Raji (cell line): ENCODE results near the gene DNM2.

ENCODE experiments used
- POLR2A ChIP-seq: IDR thresholded peaks from 2 replicates; pipeline ENCODE4 v1.6.1; 2011; ENCODE audit warnings: low read depth, low read length, control low read depth; ENCODE audit not compliant: insufficient read depth

DNM2 gene

GRCh38 chr19:10802479-10802878, 84.6 kb downstream of the DNM2 start:
- no peak for TF ChIP-seq POLR2A

- no peak for TF ChIP-seq POLR2A
Measured at GRCh38 chr19:10803252-10803651, 85.4 kb downstream of the DNM2 start.

DNA sequence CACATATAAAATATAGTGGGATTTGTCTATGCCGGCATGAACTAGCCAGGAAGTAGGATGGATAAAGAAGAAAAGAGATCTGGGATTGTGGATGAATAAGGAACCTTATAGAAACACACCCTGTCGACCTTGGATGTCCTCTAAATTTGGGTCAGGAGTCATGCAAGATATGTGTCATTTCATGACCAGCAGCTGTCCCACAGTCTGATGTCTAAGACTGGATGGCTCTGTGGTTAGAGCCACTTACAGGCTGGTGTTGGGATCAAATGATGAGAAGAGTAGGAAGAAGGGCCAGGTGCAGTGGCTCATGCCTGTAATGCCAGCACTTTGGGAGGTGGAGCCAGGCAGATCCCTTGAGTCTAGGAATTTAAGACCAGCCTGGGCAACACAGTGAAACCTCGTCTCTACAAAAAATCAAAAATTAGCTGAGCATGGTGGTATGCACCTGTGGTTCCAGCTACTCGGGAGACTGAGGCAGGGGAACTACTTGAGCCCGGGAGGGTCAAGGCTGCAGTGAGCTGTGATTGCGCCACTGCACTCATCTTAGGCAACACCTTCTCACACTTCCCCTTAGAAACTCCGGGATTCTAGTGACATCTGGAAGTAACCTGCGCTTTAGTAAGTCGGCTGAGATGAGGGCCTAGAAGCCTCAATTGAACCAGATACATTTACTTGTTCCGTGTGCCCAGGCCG, 87.3 kb downstream of the DNM2 start:
- TF ChIP-seq POLR2A, result no peak

GRCh38 chr19:10805758-10806247, 87.9 kb downstream of the DNM2 start:
- no peak for TF ChIP-seq POLR2A

- no peak for TF ChIP-seq POLR2A
Measured at GRCh38 chr19:10808937-10809649, 91.2 kb downstream of the DNM2 start.

- TF ChIP-seq POLR2A, result no peak
Measured at GRCh38 chr19:10809651-10810285, 91.9 kb downstream of the DNM2 start.

DNA sequence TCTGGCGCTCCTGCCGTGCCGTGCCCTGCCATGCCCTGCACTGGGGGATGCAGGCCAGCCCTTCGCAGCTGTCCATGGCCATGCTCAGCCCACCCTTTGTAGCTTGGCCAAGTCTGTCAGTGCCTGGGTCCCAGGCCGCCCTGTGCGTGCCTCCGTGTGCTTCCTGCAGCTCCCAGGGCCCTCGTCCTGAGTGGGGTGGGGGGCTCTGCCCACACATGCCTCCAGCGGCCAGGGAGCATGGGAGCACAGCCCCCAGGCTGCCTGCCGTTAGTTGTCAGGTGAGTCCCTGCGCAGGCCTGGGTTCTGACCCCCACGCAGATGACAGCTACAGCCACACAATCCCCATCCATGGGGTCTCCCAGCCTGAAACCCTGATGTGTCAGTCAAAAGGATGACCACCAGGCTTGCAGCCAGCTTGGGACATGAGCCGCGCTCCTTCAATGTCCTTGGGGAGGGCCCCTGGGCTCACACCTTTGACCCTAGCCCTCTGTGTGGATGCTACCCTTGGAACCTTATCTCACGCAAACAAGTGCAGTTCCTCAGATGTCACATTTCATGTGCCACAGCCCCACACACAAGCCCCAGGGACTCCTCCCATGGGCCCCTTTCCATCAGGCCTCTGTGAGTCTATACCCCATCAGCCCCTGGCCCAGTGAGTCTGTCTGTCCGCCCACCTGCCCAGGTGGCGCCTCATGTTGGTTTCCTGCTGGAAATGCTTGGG, 93.7 kb downstream of the DNM2 start:
- TF ChIP-seq POLR2A, result no peak

DNA sequence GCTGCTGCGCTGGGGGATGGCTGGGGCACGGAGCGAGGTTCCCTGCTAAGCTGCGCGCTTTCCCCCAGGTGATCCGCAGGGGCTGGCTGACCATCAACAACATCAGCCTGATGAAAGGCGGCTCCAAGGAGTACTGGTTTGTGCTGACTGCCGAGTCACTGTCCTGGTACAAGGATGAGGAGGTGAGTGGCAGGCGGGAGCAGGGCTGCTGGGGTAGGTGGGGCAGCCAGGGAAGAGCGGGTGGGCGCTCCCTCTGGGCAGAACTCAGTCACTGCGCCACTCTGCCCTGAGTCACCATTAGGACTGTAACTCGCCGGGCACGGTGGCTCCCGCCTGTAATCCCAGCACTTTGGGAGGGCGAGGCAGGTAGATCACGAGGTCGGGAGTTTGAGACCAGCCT, 94.3 kb downstream of the DNM2 start:
- no peak for TF ChIP-seq POLR2A

DNA sequence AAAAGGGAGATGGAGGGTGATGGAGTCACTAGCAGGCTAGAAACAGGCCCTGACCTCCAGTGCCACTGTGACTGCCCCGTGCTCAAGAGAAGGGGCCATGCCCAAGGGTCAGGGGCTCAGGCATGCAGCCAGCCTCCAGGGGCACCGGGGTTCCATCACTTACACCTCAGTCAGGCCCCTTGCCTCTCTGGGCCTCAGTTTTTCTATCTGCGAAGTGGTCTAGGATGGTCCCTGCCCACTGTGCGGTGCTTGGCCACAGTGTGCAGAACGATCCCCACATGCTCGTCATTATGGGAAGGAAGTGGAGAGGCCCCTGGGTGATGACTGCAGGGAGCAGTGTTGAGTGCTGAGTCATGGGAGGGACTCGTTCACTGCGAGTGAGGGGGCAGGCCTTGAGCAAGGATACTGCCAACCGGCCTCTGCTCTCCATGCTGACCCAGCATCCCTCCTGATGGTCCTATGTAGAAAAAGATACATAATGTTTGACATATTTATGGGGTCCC, 95.1 kb downstream of the DNM2 start:
- TF ChIP-seq POLR2A, result no peak

- no peak for TF ChIP-seq POLR2A
Measured at GRCh38 chr19:10815007-10815536, 97.2 kb downstream of the DNM2 start.

DNA sequence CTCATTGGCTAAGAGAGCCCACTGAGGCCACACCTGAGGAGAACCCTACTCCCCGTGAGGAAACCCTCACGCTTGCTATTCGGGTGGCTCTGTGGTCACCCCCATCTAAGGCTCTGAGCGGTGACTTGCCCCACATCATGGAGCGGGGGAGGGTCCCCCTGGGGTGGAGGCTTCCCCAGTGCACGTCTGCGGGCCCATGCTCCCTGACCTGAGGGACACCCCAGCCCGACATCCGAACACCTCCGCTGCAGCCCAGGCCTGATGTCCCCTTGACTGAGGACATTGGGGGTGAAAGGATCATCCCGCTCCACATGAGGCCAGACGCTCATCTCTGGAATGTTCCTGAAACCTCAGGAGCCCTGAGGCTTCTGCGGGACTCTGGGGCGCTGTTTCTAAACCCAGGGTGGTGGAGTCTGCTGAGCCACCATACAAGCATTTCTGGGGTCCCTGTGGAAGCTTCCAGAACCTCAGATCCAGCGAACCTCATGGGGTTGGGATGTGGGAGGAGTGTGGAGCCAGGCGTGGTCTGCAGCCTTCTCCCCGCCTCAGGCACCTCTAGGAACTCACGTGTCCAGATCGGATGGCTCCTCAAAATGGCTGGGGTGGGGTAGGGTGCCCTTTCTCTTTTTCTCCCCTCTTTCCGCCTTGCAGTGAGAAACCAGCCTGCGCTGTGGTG, 98.2 kb downstream of the DNM2 start:
- TF ChIP-seq POLR2A, result no peak

DNA sequence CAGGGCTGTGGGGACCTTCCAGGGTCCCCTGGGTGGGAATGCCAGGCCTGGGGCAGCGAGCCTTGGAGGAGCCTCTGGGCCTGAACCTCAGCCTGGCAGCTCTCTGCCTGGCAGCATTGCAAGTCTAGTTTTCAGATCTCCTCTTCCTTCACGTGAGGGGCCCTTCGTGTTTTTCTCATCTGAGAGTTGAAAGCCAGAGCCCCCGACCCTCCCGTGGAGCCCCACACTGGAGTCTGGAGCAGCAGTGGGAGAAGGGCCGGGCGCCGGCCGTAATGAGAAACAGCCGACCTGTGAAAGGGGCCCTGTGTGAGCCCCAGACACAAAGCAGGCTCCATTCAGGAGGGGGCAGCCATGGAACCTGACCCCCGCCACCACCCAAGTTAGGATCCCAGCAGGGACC, 98.8 kb downstream of the DNM2 start:
- TF ChIP-seq POLR2A, result no peak

- no peak for TF ChIP-seq POLR2A
Measured at GRCh38 chr19:10817291-10818038, 99.6 kb downstream of the DNM2 start.
